Panc1 (cell line): ENCODE results near the gene TNIP2. TPM values are rescaled to one million over a fixed set of nuclear protein-coding genes. Genes with fewer than 3 reads are reported as not detected.
"Not testable (repeated sequence)": the region's sequence is repeated elsewhere in the genome, so short reads cannot be mapped to it uniquely, and the experiment has no call there.

Experiments
- ATAC-seq: fragments of 200-7000 bp; cut with Tn5 transposase; 2 replicates; pipeline ENCODE4 v1.9.1; 2020; ENCODE audit warnings: mild to moderate bottlenecking, moderate library complexity
- BruUV-seq: library from RNA; stranded (reverse); fragments of 400-500 nt; replicated peaks from 2 replicates; lab custom pipeline; 2021; lab: Mats Ljungman, UMichigan
- CTCF ChIA-PET: fragments of 300-600 bp; sonication (Branson Sonifier 250); formaldehyde crosslinking; loops from one replicate; lab custom pipeline; 2022; ENCODE audit warnings: antibody characterized with exemption; lab: Charles Lee
- POLR2A ChIA-PET: fragments of 300-600 bp; sonication (Branson Sonifier 250); formaldehyde crosslinking; loops from one replicate; lab custom pipeline; 2022; ENCODE audit warnings: antibody characterized with exemption; lab: Charles Lee
- DNase-seq: peaks from one replicate; pipeline ENCODE4 v3.0.0-alpha.2; 2010; ENCODE audit warnings: low read depth, low spot score
- H3K27ac ChIP-seq: 2 replicates; pipeline ENCODE4 v1.5.1; 2011; ENCODE audit warnings: mild to moderate bottlenecking, low read length, inconsistent platforms
- H3K27me3 ChIP-seq: fragments of 200-500 bp; sonication (Bioruptor generic); 2 replicates; pipeline ENCODE4 v1.6.0; 2014; ENCODE audit warnings: low read length, inconsistent platforms; ENCODE audit not compliant: control insufficient read depth, insufficient read depth
- H3K36me3 ChIP-seq: fragments of 200-500 bp; sonication (Bioruptor generic); 2 replicates; pipeline ENCODE4 v1.5.1; 2014; ENCODE audit warnings: inconsistent platforms, mild to moderate bottlenecking, low read length, moderate library complexity; ENCODE audit not compliant: control insufficient read depth, insufficient read depth
- H3K4me1 ChIP-seq: 2 replicates; pipeline ENCODE4 v1.5.1; 2011; ENCODE audit warnings: inconsistent platforms, mild to moderate bottlenecking, low read length, moderate library complexity; ENCODE audit not compliant: control insufficient read depth, insufficient read depth
- H3K4me3 ChIP-seq, 2 experiments: 2 replicates each; pipeline ENCODE4 v1.5.1; 2011 to 2012; ENCODE audit warnings: low read depth in 2 of 2, low read length in 2 of 2, mild to moderate bottlenecking in 2 of 2, inconsistent platforms in 1 of 2, moderate library complexity in 1 of 2
- H3K9me3 ChIP-seq: fragments of 200-500 bp; sonication (Bioruptor generic); 2 replicates; pipeline ENCODE4 v1.5.1; 2014; ENCODE audit warnings: low read depth, mild to moderate bottlenecking, inconsistent platforms, low read length, moderate library complexity; ENCODE audit not compliant: control insufficient read depth, insufficient read depth
- POLR2AphosphoS5 ChIP-seq: IDR thresholded peaks from 2 replicates; pipeline ENCODE4 v1.6.1; 2012; ENCODE audit warnings: mild to moderate bottlenecking, low read depth, low read length, moderate library complexity
- SIN3A ChIP-seq: IDR thresholded peaks from 2 replicates; pipeline ENCODE4 v1.6.1; 2012; ENCODE audit warnings: low read depth, mild to moderate bottlenecking, low read length, moderate library complexity, borderline replicate concordance; ENCODE audit not compliant: insufficient read depth
- TCF7L2 ChIP-seq: IDR thresholded peaks from 2 replicates; pipeline ENCODE4 v1.6.1; 2011; ENCODE audit warnings: mild to moderate bottlenecking, low read depth, low read length, inconsistent platforms
- in situ Hi-C: cut with HindIII; loops from 2 replicates; pipeline ENCODE4 v1.10.0; 2016; ENCODE audit warnings: low sequenced_read_pairs, low pct_unique_long_range_greater_than_20kb
- intact Hi-C: fragments of 100-400 bp; cut with micrococcal nuclease; formaldehyde crosslinking; loops from one replicate; pipeline ENCODE4 v1.10.0; 2022; ENCODE audit not compliant: unreplicated experiment
- total RNA-seq: library from RNA; stranded (reverse); gene quantifications from one replicate; pipeline ENCODE4 v1.2.1, GENCODE V29; 2021; ENCODE audit not compliant: unreplicated experiment
- TF ChIP-seq, protein P1 (sequence below), 2 experiments: IDR thresholded peaks; 2 replicates each; pipeline ENCODE4 v1.6.1; 2011 to 2012; ENCODE audit warnings: low read depth in 2 of 2, control low read depth in 1 of 2, low read length in 1 of 2, mild to moderate bottlenecking in 1 of 2, moderate library complexity in 1 of 2; ENCODE audit not compliant: insufficient read depth in 1 of 2
- TF ChIP-seq, protein P2 (sequence below): fragments of 450-650 bp; IDR thresholded peaks from 2 replicates; pipeline ENCODE4 v1.5.1; 2017; ENCODE audit warnings: mild to moderate bottlenecking

Gene TNIP2
- total RNA-seq, 1 experiment from 2014 or later, result 60.3 TPM

DNA sequence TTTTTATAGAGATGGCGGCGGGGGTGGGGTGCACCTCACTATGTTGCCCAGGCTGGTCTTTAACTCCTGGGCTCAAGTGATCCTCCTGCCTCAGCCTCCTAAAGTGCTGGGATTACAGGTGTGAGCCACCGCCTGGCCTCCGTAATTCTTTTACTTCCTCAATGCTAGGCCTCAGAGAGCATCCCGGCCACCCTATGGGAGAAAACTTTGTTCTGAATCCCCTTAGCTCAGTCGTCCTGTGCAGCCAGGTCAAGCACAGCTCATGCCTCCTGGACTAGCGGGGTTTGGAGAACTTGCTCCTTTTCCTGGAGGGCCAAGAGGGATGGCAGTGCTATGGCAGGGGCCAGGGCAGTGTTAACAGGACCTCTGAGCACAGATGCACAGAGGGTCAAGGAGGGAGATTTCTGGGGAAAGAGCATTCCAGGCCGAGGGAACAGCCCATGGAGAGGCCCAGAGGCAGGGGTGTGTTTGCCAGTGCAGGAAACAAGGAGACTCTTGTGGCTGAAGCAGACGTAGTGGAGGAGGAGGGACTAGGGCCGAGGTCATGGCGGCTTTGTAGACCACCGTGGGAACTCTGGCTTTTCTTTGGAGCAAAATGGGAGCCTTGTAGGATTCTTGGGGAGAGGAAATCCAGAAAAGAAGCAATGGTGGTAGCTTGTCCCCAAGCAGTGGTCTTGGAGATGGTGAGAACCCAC is 9.8 kb upstream of the TNIP2 start:
- no peaks in the 10 kb centered on the region for H3K36me3 ChIP-seq
- H3K27ac ChIP-seq, result no peak overlapping the region
- ChIA-PET POLR2A (no interaction called here), CTCF (no interaction called here)
- in situ Hi-C loops, result no loop called here
- no peaks in the 10 kb centered on the region for H3K4me1 ChIP-seq
- ATAC-seq, result no peak
- no peak for DNase-seq
- intact Hi-C loops, result loop anchor here (10.0 kb wide), 1 partner anchor 169 kb away; no protein-coding TSS in a partner anchor
- BruUV-seq, result no TSS peak
- no peaks in the 10 kb centered on the region for H3K27me3 ChIP-seq
- H3K4me3 ChIP-seq, result no peak overlapping the region
- H3K9me3 ChIP-seq, result no peaks in the 10 kb centered on the region
- TF ChIP-seq POLR2AphosphoS5 (no peak), TCF7L2 (no peak), SIN3A (no peak)
- TF ChIP-seq, protein P1, sequence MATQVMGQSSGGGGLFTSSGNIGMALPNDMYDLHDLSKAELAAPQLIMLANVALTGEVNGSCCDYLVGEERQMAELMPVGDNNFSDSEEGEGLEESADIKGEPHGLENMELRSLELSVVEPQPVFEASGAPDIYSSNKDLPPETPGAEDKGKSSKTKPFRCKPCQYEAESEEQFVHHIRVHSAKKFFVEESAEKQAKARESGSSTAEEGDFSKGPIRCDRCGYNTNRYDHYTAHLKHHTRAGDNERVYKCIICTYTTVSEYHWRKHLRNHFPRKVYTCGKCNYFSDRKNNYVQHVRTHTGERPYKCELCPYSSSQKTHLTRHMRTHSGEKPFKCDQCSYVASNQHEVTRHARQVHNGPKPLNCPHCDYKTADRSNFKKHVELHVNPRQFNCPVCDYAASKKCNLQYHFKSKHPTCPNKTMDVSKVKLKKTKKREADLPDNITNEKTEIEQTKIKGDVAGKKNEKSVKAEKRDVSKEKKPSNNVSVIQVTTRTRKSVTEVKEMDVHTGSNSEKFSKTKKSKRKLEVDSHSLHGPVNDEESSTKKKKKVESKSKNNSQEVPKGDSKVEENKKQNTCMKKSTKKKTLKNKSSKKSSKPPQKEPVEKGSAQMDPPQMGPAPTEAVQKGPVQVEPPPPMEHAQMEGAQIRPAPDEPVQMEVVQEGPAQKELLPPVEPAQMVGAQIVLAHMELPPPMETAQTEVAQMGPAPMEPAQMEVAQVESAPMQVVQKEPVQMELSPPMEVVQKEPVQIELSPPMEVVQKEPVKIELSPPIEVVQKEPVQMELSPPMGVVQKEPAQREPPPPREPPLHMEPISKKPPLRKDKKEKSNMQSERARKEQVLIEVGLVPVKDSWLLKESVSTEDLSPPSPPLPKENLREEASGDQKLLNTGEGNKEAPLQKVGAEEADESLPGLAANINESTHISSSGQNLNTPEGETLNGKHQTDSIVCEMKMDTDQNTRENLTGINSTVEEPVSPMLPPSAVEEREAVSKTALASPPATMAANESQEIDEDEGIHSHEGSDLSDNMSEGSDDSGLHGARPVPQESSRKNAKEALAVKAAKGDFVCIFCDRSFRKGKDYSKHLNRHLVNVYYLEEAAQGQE (IDR thresholded peaks at IDR 0.05; ENCODE audit: insufficient read depth in 1 of 2, low read depth in 2 of 2, low read length in 1 of 2), result no peak
- TF ChIP-seq, protein P2, sequence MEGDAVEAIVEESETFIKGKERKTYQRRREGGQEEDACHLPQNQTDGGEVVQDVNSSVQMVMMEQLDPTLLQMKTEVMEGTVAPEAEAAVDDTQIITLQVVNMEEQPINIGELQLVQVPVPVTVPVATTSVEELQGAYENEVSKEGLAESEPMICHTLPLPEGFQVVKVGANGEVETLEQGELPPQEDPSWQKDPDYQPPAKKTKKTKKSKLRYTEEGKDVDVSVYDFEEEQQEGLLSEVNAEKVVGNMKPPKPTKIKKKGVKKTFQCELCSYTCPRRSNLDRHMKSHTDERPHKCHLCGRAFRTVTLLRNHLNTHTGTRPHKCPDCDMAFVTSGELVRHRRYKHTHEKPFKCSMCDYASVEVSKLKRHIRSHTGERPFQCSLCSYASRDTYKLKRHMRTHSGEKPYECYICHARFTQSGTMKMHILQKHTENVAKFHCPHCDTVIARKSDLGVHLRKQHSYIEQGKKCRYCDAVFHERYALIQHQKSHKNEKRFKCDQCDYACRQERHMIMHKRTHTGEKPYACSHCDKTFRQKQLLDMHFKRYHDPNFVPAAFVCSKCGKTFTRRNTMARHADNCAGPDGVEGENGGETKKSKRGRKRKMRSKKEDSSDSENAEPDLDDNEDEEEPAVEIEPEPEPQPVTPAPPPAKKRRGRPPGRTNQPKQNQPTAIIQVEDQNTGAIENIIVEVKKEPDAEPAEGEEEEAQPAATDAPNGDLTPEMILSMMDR, result no peak

DNA sequence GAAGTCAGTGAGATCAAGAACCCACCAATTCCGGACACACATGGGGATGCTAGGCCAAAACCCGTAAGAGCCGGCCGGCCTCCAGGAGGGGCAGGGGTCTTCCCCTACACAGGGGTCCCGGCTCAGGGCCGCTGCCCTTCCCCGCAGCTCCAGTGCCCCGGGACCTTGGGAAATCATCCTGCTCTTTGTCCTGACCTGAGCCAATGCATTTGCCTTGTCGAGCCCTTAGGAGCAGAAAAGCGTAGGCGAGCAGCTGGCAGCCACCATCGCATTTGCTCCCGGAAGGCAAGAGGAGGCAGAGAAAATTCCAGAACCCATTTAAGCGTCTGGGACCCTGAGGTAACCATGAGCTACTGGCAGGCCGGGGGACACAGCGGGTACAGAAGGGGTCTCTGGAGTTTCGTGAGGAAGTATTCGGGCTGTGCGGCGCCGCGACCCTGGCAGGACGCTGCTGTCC is 7.4 kb upstream of the TNIP2 start:
- BruUV-seq, result no TSS peak
- no peak for TF ChIP-seq SIN3A
- TF ChIP-seq, protein P1 (IDR thresholded peaks at IDR 0.05; ENCODE audit: insufficient read depth in 1 of 2, low read depth in 2 of 2, low read length in 1 of 2), result no peak
- no peak for TF ChIP-seq TCF7L2
- DNase-seq, result no peak
- no peaks in the 10 kb centered on the region for H3K36me3 ChIP-seq
- no peaks in the 10 kb centered on the region for H3K27me3 ChIP-seq
- CTCF ChIA-PET, result no interaction called here
- peak overlapping the region; percentile 48; the same call in 1 of the 2 replicates for H3K27ac ChIP-seq
- ATAC-seq, result peak; percentile 50
- intact Hi-C loops (loop anchor here (10.0 kb wide), 1 partner anchor 171 kb away; no protein-coding TSS in a partner anchor), in situ Hi-C loops (no loop called here)
- POLR2A ChIA-PET, result interaction anchor here (0.7 kb wide), 1 partner anchor 17 kb away, joined by 5 read pairs; no protein-coding TSS in a partner anchor
- H3K4me1 ChIP-seq, result no peaks in the 10 kb centered on the region
- peak overlapping the region; percentile 48 to 58 for H3K4me3 ChIP-seq
- no peaks in the 10 kb centered on the region for H3K9me3 ChIP-seq

DNA sequence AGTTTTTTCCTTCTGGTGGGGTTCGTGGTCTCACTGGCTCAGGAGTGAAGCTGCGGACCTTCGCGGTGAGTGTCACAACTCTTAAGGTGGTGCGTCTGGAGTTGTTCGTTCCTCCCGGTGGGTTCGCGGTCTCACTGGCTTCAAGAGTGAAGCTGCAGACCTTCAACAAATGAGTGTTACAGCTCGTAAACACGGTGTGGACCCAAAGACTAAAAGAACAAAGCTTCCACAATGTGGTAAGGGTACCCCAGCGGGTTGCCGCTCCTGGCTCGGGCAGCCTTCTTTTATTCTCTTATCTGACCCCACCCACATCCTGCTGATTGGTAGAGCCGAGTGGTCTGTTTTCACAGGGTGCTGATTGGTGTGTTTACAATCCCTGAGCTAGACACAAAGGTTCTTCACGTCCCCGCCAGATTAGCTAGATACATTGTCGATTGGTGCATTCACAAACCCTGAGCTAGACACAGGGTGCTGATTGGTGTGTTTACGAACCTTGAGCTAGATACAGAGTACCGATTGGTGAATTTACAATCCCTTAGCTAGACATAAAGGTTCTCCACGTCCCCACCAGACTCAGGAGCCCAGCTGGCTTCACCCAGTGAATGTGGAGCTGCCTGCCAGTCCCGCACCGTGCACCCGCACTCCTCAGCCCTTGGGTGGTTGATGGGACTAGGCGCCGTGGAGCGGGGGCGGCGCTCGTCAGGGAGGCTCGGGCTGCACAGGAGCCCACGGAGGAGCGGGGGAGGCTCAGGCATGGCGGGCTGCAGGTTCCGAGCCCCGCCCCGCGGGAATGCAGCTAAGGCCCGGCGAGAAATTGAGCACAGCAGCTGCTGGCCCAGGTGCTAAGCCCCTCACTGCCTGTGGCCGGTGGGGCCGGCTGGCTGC is 6.6 kb upstream of the TNIP2 start:
- intact Hi-C loops, result loop anchor here (10.0 kb wide), 1 partner anchor 172 kb away; no protein-coding TSS in a partner anchor
- H3K36me3 ChIP-seq, POLR2A ChIA-PET, H3K4me1 ChIP-seq, CTCF ChIA-PET, H3K4me3 ChIP-seq, H3K27ac ChIP-seq, H3K9me3 ChIP-seq, in situ Hi-C loops, ATAC-seq, H3K27me3 ChIP-seq, DNase-seq, BruUV-seq: not testable (repeated sequence)
